GM12891 (cell line): ENCODE data around the gene KCNH5.
"Not testable (repeated sequence)": the region's sequence is repeated elsewhere in the genome, so short reads cannot be mapped to it uniquely, and the experiment has no call there.

Experiments used
- DNase-seq: peaks from one replicate; pipeline ENCODE4 v3.0.0; 2011; ENCODE audit warnings: low spot score; ENCODE audit not compliant: insufficient read length
- FAIRE-seq: peaks from 2 replicates; lab custom pipeline; 2011; peaks lifted over from hg19 to GRCh38; lab: Jason Lieb, UNC
- PAX5 ChIP-seq: IDR thresholded peaks from 2 replicates; pipeline ENCODE4 v1.6.1; 2011; ENCODE audit warnings: low read length, moderate library complexity, mild to moderate bottlenecking; ENCODE audit not compliant: insufficient read depth, severe bottlenecking
- POLR2A ChIP-seq: IDR thresholded peaks from 2 replicates; pipeline ENCODE4 v1.6.1; 2011; ENCODE audit warnings: low read depth, low read length, control low read depth
- POLR2AphosphoS5 ChIP-seq: IDR thresholded peaks from 2 replicates; pipeline ENCODE4 v1.6.1; 2011; ENCODE audit warnings: low read depth, low read length, control low read depth
- POU2F2 ChIP-seq: IDR thresholded peaks from 2 replicates; pipeline ENCODE4 v1.6.1; 2011; ENCODE audit warnings: low read depth, mild to moderate bottlenecking, control low read depth, low read length, moderate library complexity
- SPI1 ChIP-seq: IDR thresholded peaks from 2 replicates; pipeline ENCODE4 v1.6.1; 2011; ENCODE audit warnings: low read depth, low read length, control low read depth
- TAF1 ChIP-seq: IDR thresholded peaks from 2 replicates; pipeline ENCODE4 v1.6.1; 2011; ENCODE audit warnings: low read depth, low read length, control low read depth

The KCNH5 gene

DNA sequence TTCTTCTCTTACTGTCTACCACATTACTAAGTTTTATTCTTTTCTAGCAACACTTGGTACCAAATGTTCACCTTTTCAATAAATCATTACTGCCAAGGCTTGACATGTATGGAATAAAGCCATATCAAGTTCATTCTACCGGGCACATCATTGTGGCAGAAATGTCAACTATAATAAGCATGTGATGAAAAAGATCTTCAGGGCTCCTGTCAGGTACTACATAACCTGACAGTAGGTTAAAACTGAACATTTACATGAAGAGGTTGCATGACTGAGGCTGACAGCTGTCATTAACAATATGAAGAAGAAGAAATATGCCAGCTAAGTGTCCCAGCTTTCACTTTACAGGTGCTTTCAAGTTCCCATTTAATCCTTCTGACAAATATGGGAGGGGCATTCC lies 178.9 kb downstream of the KCNH5 start:
- no peak for FAIRE-seq
- TF ChIP-seq TAF1 (no peak), POU2F2 (no peak), POLR2AphosphoS5 (no peak), POLR2A (no peak), SPI1 (no peak), PAX5 (no peak)
- no peak for DNase-seq

DNA sequence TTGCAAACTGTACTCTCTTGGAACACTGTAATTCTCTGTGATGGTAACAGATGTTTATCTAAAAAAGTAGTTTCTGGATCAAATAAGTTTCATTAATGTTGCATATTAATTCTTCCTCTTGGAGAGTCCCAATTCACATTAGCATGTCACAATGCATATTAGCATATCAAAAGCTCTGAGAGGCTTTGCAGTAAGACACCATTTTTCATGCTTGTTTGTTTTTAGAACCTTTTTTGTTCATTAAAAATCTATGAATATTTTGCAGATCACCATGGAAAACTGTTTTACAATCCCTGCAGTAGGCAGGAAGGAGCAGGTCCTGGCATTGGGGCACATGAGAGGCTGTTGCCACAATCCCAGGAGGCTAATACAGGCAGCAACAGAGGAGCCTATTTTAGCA lies 180.7 kb downstream of the KCNH5 start:
- no peak for DNase-seq
- TF ChIP-seq SPI1 (no peak), POU2F2 (no peak), TAF1 (no peak), PAX5 (no peak), POLR2A (no peak), POLR2AphosphoS5 (no peak)
- FAIRE-seq = no peak

DNA sequence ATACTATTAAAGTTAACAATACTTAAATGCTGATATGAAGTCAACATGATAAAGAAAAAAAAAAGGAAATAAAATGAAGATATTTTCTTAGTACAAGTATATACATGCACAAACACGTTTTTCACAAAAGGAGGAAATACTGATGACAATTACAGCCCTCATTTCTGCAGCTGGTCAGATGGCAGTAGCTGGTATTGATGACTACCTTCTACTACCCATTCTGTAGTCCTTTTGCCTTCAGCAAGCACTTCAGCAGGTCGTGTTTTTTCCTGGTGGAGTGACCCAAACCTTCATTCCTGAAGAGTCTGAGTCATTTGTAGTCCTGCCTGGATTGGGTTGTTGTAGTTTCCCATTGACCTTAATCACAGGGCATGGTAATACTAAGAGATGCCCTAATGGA lies 187.2 kb downstream of the KCNH5 start:
- not testable (repeated sequence) for DNase-seq, FAIRE-seq

DNA sequence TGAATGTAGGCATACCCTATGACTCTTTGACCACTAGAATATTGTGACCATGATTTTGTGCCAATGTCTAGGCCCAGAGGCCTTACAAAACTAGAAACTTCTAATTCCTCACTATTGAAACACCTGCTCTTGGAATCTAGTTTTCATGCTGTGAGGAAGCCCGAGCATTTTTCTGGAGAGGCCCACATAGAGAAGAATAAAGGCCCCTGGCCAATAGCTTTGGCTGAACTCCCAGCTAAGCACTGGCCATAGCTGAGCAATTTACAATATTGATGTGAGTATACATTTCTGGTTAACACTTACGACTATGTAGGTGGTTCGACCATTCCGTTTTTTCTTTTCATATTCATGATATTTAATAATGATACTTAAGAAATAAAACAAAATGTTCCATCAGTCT lies 190.3 kb downstream of the KCNH5 start:
- FAIRE-seq (no peak), DNase-seq (no peak)
- TF ChIP-seq TAF1 (no peak), POLR2AphosphoS5 (no peak), POU2F2 (no peak), POLR2A (no peak), PAX5 (no peak), SPI1 (no peak)

DNA sequence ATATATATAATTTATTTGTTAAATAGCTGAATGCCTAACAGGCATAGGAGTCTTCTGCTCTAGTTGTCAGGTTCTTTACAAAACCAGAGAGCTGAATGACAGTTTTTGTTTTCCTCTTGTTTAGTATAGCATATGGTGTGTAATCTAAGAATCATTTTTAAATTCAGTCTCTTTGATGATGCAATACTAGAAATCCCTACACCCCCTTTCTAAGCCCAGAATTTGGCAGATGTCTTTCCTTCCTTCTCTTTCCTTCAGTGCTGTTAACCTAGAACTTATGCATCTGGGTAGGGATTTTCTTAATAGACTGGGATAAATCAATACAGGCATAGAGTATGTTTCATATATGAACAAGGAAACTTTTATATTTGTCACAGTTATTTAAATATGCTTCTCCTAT lies 198.1 kb downstream of the KCNH5 start:
- no peak for TF ChIP-seq TAF1
- TF ChIP-seq POU2F2 = no peak
- TF ChIP-seq POLR2AphosphoS5 = no peak
- no peak for TF ChIP-seq POLR2A
- TF ChIP-seq SPI1 = no peak
- FAIRE-seq = no peak
- no peak for DNase-seq

DNA sequence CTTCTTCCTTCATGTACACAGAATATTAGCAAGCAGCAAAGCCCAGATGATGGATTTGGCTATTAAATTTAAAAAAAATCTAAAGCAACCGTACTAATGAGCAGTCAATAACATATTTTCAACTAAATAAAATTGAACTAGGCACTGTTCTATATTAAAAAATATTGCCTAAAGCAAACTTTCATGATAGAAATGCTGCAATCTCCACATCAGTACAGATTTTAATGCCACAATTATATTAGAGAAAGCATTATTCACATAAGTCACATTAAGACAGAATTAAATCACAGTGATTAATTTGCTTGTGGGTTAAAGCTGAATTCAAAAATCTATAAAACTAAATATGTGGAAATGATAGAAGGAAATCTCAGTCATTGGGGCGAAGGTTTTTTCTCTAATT lies 200.7 kb downstream of the KCNH5 start:
- DNase-seq (no peak), FAIRE-seq (no peak)
- no peak for TF ChIP-seq TAF1
- no peak for TF ChIP-seq PAX5
- TF ChIP-seq POLR2A = no peak
- TF ChIP-seq SPI1 = no peak
- no peak for TF ChIP-seq POU2F2

DNA sequence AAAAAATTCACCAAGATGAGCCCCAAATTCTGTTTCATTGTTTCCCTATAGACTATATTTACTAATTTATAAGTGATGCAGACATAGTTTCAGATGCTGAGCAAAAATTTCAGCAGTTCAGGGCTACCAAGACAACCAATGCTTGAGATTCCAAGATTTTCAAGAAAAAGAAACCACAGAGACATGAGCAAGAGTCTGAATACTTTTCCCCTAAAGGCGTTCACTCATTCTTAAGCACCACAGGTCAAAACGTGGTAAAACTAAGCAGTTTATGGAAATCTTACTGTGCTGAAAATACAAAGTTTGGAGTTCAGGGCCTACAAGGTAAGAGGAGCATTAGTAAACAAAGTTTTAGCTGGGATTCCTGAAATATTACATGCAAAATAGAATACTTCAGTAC lies 221.2 kb downstream of the KCNH5 start:
- DNase-seq (no peak), FAIRE-seq (no peak)
- no peak for TF ChIP-seq PAX5
- TF ChIP-seq POLR2A = no peak
- no peak for TF ChIP-seq POU2F2
- no peak for TF ChIP-seq SPI1
- no peak for TF ChIP-seq POLR2AphosphoS5
- TF ChIP-seq TAF1 = no peak

DNA sequence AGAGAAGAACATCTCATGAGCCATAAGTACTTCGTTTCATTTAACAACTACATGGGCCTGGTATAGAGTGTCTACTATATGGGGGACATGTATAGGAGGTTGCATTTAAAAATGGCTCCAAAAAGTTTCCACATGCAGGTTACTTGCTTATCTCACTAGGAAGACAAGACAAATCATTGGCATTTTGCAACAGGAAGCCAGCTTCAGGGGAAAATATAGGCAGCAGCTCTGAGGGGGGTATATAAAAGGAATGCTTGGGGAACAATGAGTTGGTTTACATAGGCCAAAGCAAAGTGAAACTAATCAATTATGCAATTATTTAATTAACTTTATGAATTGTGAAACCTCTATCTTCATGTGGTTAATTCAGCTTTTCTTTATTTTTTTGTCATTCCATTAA lies 225.3 kb downstream of the KCNH5 start:
- no peak for FAIRE-seq
- TF ChIP-seq POU2F2 (no peak), TAF1 (no peak), PAX5 (no peak), SPI1 (no peak), POLR2A (no peak), POLR2AphosphoS5 (no peak)
- DNase-seq = no peak

DNA sequence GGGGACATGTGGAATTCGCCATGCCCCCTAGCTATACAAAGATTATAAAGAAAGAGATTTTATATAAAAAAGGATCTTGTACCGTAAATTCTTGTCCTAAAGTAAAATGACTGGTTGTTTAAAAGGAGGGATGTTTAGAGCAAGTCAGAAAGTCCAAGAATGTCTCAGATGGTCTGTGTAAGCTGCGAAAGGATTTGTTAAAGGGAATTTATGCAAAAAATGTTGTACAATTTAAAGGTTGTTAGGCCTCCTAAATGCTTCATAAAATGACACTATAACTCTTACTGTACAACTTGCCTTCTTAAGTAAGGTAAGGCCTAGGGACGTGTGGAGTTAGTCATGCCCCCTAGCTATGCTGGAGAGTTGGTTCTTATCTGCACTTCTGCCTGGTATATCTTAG lies 237.6 kb downstream of the KCNH5 start:
- FAIRE-seq (no peak), DNase-seq (no peak)
- TF ChIP-seq POLR2A (no peak), TAF1 (no peak), PAX5 (no peak), SPI1 (no peak), POU2F2 (no peak), POLR2AphosphoS5 (no peak)

DNA sequence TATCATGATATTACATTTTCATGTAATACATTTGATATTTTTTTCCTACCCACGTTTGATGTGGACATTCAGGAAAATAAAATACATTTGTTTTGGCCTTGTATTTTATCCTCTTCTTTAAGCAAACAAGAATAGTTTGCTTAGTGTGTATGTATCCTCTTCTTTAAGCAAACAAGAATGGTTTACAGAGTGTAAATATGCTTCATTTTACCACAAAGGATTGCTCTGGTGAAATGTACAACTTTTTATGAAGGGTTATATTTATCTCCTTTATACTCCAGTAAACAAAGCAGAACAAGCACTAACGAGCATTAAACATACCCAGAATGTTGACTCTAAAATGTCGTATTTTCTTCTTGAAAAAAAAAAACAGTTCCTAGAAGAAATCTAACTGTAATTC lies 244.7 kb downstream of the KCNH5 start:
- no peak for FAIRE-seq
- DNase-seq = no peak
- TF ChIP-seq POLR2AphosphoS5 (no peak), SPI1 (no peak), POU2F2 (no peak), POLR2A (no peak), TAF1 (no peak), PAX5 (no peak)

DNA sequence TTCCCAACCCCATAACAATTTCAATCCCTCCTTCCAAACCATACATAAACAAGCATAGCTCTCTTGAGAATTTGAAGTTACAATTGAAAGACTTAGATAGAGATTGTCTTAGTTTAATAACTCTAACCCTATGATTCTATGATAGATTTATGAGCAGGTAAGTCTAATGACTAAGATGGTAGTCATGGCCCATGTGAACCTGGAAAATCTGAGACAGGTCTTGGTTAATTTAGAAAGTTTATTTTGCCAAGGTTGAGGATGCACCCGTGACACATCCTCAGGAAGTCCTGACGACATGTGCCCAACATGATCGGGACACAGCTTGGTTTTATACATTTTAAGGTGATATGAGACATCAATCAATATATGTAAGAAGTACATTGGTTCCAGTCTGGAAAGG lies 248.8 kb downstream of the KCNH5 start:
- FAIRE-seq = no peak
- TF ChIP-seq TAF1 (no peak), POU2F2 (no peak), PAX5 (no peak), POLR2AphosphoS5 (no peak), POLR2A (no peak), SPI1 (no peak)
- DNase-seq = no peak
